CD4-positive, alpha-beta T cell treated with Interleukin-10 for 1 hour (primary cell): Measurements from ENCODE around the gene CDCA4.
A peak's percentile ranks its signal among the peaks of the same experiment; 100 is the strongest.

Source experiments
- DNase-seq: peaks from one replicate; pipeline ENCODE4 v3.0.0-alpha.2; 2020

The CDCA4 gene

DNA sequence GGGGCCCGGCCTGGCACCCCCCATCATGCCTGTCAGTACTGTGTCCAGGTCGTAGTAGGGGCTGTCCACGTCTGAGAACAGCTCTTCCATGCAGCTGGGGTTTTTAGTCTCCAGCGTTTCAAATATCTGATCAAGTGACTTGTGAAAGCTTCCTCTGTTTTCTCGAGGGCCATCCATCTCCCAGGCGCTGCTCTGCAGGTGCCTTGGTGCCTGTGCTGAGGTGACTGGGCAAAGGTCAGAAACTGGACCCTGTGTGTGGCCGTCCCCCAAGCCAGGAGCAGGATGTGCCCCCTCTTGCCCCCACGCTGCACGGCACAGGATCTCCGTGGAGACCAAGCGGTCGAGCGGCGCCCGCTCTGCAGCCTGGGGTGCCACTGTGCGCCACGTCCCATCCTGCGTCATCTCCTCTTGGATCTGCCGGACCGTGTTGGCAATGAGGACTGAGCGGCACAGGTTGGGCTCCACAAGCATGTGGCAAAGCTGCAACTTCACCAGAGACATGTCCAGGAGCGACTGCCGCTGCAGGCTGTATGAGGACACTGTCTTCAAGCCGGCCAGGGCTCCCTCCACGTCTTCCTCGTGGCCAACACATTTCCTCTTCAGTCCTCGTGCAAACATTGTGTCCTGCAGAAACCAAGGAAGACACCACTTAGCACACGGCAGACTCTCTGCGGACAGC is 9.4 kb downstream of the CDCA4 start:
- DNase-seq = no peak

DNA sequence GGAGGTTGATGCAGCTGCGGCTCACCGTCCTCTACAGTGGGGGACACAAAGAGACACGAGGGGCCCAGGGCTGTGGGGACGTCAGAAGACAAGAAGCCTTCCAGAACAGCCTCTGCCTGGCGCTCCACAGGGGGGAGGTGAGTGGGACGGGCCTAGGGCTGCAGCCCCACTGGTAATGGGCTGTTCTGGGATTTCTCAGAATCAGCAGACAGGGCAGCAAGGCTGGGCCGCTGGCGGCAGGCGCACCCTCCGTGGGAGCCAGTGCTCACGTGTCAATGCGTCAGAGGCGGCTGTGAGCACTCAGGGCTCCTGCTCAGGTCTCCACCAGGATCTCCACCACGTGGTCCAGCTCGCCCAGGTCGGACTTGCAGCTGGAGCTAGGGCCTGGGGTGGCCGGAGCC is 10.0 kb downstream of the CDCA4 start:
- no peak for DNase-seq

DNA sequence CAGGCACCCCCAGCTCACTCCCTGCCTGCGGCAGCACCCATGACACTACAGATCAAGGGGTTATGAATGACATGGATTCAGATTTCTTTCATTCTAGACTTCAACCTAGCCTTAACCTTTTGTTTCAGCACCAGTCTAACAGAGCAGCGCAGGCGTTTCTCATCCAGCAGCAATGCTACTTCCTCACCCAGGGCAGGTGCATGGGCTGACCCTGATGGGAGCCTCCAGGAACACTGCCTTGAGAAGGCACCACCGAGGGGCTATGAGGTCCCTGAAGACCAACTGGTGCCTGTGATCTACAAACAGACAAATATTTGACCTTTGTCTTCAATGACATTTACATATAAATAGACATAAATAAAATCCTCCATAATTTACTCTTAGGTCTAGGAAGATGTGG is 10.8 kb downstream of the CDCA4 start:
- DNase-seq = no peak

DNA sequence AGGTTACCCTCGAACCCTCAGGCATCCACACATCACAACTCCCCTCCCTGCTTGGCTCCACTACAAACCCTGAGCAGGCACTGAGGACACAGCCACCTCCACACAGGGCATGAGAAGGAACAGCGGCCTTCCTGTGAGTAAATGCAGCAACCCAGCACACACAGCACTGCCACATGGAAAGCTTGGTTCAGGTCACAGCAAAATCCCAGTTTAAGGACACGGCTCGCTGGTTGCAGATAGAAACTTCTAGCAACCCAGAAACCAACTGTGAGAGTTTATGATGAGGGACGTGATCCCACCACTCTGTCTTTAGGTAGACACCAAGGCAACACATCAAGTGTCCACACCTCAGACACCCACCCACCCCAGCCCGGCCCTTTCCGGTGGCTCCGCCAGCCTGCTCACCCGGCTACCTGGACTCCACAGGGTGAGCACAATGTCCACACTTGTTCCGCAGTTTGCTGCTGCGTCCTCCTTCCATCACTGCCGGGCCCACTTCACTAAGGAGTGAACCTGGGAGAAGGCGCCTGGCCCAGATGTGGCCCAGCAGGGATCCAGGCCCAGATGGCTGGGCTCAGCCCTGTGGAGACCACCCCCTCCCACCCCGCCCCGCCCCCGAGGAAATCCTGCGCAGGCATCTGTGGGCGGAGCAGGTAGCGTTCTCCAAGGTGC is 13.2 kb downstream of the CDCA4 start:
- no peak for DNase-seq

DNA sequence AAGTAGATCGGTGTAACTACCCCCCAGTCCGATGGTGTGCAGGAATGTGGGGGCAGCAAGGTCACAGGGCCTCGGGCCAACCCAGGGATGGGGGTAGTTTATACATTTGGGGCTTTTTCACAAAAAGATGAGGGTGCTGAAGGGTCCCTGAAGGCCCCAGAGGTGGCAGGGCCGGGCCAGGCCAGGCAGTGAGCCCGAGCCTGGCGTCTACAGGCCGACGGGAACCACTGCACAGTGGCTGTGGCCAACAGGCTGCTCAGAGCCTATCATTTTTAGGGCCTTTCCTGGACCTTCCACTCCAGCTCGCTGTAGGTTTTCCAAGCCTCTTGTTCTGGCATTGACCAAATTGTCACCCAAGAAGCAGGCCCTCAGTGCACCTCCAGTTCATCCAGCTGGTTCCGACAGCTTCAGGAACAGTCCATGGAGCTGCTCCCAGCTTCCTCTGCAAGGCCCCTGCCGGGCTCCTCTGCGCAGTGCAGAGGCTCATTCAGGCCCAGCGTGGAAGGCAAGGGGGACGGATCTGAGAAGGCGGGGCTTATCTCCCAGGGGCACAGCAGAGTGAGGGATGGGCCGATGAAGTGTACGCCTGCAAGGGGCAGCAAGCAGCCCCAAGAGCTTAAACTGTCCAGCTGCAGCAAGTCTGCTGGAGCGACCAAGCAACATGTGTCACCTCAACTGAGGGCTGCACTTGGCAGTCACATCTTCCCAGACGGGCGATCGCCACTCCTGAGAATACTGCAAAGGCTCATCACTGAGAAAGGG is 13.9 kb downstream of the CDCA4 start:
- DNase-seq = no peak

DNA sequence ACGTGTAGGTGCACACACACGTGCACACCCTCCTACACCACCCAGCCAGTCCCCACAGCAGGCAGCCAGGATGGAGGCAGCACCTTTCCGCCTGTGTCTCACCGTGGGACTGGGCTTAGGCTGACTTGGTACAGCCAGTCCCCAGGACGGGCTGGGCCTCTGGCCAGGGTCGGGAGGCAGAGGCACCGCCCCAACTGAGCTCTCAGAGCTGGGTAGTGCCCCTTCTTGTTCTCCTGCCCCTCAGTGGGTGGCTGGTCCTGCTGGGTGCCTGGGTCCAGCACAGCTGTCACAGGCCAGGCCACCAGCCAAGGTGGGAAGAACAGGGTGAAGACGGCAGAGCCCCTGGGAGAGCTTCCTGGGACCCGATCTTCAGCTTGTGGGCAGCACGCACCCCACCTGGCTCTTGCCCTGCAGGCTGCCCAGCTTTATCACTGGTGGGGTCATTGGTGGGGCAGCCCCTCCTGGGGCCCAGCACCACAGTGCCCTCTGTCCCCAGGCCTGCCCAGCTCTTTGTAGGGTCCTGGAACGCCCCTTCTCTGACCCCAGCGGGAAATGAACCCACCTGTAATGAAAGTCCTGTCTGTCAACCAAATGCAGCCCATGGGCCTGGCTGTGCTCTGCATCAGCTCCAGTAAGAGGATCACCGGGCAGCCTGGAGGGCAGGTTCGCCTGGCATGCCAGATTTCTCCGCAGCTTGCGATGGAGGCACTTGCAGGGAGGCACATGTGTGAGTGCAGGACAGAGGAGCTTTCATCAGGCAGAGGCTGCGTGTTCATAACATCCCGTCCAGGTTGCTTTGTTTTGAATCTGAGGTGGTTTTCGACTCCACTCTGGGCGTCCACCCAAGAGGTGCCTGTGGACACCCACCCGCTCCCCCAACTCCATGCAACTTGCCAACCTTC is 14.7 kb downstream of the CDCA4 start:
- no peak for DNase-seq

DNA sequence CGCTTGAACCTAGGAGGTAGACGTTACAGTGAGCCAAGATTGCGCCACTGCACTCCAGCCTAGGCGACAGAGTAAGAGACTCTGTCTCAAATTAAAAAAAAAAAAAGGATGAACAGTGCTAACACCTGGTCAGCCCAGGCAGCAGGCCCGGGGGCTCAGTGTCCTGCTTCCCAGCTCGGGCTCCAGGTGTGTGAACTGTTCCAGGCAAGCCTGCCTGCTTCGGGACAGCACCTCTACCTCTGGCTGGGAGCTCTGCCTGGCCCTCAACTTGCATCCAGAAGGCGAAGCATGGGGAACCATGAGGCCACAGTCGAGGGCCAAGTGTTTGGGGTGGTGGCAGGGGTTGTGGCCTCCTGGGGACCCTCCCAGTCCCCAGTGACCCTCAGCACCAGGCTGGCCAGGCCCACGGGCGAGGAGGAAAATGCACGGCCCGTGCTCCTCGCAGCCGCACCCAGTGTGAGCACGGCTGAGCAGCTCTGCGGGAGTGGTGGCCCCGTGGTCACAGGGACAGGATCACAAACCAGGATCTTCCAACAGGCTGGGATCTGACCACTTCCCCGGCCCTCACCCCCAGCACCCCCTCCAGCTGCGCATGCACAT is 15.5 kb downstream of the CDCA4 start:
- DNase-seq = no peak

DNA sequence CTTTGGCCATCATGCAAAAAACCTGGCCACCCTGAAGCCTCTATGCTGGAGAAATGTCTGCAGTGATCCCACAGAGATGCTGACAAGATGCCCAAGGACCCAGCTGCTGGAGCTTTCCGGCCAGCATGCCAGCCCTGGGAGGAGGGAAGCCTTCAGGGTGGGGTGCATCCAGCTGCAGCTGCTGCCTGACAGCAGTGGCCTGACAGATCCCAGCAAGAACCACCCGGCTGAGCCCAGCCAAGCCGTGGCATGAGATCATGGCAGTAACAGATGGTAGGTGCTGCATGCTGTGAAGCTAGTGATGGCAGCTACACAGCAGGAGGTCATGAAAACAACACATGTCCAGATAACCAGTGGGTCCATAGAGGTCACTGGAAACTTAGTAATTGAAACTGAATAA is 21.5 kb downstream of the CDCA4 start:
- DNase-seq = no peak

DNA sequence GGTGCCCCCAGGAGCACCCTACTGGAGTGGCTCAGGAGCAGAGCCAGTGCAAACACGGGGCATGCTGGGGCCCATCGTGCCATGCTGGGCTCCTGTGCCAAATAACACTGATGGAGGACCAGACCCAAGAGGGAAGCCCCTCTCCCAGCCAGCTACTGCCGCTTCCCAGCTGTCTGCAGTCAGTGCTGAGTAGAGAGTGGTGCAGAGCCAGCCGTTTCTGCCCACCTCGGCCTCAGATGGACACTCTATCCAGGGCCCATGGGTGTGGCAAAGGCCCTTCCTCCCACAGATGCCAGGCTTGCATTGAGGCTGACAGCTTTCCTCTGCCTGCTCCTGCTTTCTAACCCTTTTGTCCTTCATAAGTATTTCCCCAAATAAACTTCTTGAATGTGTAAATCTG is 22.1 kb downstream of the CDCA4 start:
- DNase-seq = no peak

DNA sequence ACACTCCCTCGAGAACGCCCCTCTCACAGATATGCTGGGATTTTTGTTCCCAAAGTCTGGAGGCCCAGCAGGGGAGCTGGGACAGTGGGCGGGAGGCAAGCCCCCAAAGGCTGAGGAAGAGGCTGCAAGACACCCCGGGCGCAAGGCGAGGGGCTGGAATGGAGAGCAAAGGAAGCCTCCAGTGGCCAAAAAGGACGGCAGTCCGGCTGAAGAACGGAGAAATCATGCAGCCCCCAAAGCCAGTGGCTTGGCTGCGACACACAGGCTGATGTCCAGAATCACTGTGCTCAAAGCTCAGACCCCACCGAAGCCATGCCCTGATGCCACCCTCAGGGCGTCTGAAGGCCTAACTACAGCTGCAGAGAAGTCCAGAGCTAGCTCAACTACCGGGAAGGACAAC is 24.4 kb downstream of the CDCA4 start:
- DNase-seq = no peak

DNA sequence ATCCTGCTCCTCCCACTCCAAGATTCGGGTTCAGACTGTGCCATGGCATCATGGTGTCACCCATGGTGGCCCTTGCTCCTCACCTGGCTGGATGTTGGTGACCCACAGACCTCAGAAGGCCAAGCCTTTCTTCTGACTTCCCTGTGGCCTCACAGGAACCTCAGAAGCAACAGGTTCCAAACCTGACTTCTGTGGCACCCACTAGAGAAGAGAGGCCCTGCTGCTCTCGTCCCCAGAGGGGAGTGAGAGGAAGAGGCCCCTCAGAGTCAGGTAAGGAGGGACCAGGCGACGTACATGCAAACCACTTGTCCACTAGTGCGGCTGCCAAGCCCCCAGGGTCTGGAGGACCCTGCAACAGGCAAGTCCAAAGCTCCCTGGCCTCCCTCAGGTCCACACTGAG is 24.9 kb downstream of the CDCA4 start:
- no peak for DNase-seq

DNA sequence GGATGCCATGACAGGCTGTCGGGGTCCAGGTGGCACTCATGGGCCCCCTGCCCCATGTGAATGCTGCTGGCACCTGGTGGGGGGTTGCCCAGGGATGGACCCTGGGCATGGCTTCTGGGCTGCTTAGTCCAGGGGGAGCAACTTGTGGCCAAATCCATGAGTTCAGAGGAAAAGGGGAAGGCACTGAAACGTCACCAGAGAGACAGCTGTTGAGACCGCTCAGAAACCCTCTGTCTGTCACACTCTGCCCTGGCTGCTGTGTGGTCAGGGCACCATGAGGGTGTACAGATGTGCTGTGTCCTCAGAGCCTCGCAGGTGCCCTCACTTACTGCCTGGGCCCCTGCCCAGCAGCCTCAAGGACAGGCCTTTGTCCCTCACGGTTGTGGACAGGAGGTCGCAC is 25.9 kb downstream of the CDCA4 start:
- no peak for DNase-seq

DNA sequence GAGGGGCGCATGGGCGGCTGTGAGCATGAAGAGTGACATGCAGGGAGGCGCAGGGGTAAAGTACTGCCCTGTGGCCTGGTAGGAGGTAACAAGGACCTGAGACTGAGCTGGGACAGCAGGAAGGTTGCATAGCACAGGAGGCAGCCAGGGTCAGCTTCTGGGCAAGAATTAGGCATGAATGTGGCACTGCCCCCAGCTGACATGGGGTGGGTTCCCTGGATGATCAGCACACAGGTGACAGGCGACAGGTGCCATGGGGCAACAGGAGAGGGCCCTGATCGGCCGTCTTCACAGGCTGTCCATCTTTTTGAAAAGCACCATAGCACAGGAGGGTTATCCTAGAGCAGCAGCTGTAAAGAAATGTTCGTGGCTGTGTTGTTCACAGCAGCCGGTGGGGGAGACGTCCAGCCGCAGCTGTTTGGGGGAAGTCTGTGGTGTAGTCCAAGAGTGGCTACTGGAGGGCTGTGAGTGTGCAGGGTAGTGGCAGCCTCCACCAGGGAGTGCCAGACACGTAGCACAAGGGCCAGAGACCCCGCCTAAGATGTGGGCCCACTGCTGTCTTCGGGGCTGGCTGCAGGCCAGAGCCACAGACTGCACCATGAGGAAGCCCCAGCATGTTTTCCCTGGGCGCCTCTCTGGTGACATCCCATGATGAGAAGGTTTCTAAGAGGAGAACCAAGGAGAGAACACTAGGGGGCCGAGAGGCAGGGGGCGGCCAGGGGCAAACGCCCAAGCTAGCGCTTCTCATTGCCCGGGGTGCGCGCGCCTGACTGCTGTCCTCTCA is 26.9 kb downstream of the CDCA4 start:
- no peak for DNase-seq

DNA sequence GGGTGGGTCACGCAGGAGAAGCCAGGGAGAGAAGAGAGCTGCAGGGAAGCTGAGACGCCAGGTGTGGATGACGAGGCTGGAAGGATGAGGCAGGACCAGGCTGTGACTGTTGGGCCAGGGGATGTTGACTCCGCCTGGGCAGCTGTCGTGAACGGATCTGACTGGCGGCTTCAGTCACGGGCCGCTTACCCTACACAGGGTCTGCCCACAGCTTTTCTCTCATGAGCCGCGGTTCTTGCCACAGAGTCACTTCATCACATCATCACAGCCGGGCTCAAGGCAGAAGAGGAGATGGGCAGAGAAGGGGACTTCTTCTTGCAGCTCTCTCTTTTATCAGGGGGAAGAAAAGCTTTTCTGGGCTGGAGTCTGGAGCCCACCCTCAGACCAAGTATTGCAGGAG is 27.6 kb downstream of the CDCA4 start:
- DNase-seq = no peak

DNA sequence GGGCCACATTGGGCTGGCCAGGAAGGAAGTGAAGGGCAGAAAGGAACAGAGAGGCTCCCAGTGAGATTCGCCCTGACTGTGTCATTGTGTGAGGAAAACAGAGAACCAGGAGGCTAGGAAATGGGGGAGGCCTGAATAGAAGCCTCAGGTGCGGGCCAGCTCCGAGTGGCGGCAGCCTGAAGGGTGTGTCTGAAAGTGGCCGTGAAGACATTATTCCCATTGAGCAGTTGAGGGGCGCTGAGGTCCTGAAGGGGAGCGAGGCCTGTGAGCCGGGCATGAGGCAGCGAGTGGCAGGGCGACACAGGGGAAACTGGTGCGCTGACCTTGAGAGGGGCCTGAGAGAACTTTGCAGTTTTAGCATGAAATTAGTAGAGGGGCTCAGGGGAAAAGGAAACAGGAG is 28.4 kb downstream of the CDCA4 start:
- DNase-seq = no peak

DNA sequence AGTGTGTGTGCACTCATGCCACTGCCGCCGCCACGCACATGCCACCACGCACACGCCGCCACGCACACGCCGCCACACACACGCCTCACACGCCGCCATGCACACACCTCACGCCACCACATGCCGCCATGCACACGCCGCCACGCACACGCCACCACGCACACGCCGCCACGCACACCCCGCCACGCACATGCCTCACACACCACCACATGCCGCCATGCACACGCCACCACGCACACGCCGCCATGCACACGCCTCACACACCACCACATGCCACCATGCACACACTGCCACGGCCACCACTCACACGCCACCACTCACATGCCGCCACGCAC is 29.0 kb downstream of the CDCA4 start:
- DNase-seq = no peak

DNA sequence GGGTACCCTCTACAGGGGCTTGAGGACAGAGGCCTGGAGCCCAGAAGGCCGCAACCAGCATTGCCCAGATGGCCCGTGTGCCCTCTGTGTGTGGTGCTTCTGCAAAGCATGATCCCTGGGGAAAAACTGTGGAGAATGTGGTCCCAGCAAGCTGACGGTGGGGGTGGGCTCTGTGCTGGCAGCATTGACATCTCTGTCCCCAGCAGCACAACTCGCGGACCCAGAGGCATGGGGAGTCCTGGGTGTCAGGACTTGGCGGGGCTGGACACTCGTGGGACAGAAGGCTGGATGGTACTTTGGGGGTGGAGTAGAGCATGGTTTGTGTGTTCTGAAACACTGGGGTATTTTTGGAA is 31.0 kb downstream of the CDCA4 start:
- DNase-seq = no peak

DNA sequence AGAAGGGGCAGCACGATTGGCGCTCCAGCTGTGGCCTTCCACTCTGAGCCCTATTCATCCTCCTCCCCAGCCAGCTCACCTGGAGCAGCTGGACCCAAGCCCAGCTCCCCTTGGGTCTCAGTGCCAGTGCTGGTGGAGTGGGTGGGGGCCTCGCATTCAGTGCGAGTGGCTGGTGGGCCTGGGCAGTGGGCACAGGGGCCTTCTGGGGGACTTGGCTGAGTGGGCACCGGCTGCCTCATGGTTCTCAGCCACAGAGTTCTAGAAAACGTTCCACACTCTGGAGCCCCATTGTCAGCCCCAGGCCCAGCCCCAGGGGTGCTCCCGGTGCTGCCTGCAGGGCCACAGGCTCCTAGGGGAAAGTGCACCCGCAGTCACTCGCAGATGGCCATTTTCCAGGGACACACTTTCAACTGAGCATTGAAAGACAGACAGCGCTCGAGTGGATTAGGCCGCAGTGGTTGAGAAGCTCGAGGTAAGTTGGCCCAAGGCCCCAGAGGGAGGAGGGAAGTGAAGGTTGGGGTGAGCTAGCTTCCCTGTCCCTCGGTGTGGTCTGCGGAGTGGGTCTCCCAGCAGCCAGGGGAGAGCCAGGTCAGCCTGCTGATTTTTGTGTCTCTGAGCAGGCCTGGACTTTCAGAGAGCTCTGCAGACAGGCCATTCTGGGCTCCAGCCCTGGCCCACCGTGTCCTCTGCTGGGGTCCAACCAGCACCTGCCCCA is 31.5 kb downstream of the CDCA4 start:
- no peak for DNase-seq

DNA sequence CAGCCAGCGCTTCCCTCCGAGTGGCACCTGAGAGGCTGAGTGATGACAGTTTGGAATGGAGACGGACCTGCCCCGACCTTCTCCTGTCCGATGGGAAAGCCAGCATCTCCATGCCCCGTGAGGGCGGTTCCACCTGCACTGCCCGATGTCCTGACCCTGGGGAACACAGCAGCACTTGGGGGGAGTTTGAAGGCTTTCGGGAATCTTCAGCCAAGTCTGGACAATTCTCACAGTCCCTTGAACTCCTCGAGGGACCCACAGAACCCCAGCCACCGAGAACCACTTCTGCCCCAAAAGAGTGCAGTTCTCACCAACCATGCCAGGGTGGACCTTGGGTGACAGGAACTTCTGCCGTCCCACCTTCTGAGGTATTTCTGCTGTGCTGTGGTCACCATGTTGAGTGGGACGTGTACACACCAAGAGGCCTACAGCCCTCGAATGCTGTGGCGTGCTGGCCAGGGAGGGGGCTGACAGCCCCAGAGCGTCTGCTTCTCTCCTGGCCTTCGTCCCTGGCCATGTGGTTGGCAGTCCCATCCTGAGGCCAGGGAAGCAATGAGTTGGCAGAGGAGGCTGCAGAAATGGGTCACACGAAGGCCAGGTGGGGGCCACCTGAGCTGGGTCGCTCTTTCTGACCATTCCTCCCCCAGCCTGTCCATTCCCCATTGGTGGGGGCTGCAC is 34.3 kb downstream of the CDCA4 start:
- DNase-seq = no peak

DNA sequence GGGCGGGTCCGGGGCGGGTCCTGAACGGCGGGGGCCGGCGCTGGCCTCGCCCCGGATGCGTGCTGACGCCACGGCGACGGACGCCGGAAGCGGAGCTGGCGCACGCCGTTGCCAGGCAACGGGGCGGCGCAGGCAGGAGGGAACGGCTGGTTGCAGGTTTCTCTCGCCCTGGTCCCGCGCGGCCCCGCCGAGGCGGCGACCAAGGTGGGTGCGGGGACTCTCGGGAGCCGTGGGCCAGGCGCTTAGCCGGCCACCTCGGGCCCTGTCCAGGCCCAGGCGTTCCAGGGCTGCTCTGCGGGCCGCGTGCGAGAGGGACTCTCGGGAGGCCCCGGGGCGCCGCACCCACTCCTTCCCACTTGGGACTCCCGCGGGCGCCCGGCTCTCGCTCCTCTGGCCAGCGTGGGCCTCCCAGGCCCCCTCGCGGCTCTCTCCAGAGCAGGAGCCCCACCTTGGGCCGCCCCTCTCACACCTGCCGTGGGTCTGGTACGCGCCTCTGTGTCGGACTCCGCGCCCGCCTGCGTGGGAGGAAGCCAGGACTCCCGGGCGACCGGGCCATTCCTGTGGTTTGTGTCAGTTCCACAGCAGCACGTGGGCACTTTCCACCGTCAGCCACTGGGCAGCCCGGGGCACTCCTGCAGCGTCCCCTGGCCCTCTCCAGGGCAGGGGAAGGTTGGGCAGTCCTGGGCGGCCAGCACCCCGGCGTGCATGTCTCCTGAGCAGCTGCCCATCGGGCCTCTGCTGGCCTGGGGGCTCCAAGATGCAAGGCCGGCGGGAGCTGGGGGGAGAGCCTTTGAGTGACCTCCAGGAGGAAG is 35.0 kb downstream of the CDCA4 start, which contains the start of gene CLBA1:
CLBA1 (plus strand) TSS at position 114 of the 812 bp plus-strand sequence; CDS start at position 758, 644 bp downstream.
- peak; percentile 88 for DNase-seq
